Cardiac muscle cell (in vitro differentiated cells and primary cell): ENCODE measurements around the gene FILIP1. TPM values are rescaled to one million over a fixed set of nuclear protein-coding genes. Genes with fewer than 3 reads are reported as not detected.
A peak's percentile ranks its signal among the peaks of the same experiment; 100 is the strongest.

Experiments used
- DNase-seq, 2 donors: peaks; one replicate each; pipeline versions ENCODE4 v3.0.0 to v3.0.0-alpha.2; 2010 to 2017; ENCODE audit warnings: low read depth in 1 of 2, low spot score in 1 of 2
- H3K27ac ChIP-seq: fragments of 200-600 bp; sonication (generic); 2 replicates; pipeline ENCODE4 v1.5.1; 2016
- H3K27me3 ChIP-seq: fragments of 200-600 bp; sonication (generic); 2 replicates; pipeline ENCODE4 v1.6.0; 2016; ENCODE audit warnings: control low read depth
- H3K36me3 ChIP-seq: fragments of 200-600 bp; sonication (generic); 2 replicates; pipeline ENCODE4 v1.5.1; 2016; ENCODE audit warnings: control low read depth
- H3K4me1 ChIP-seq: fragments of 200-600 bp; sonication (generic); 2 replicates; pipeline ENCODE4 v1.8.1; 2017; ENCODE audit warnings: low read depth, mild to moderate bottlenecking, mixed run types
- H3K4me3 ChIP-seq: fragments of 200-600 bp; sonication (generic); 2 replicates; pipeline ENCODE4 v1.5.1; 2016; ENCODE audit warnings: mild to moderate bottlenecking
- H3K9me3 ChIP-seq: fragments of 200-600 bp; sonication (generic); 2 replicates; pipeline ENCODE4 v1.5.1; 2017; ENCODE audit warnings: low read depth, mild to moderate bottlenecking, control low read depth
- polyA plus RNA-seq: library from polyadenylated mRNA; unstranded; fragments of >200 nt; fragmentation: Nextera tagmentation; extraction: Ambion mirVana; gene quantifications from 2 replicates; pipeline ENCODE4 v1.2.1, GENCODE V29; 2016
- total RNA-seq: library from RNA; depleted of rRNA; stranded (reverse); fragments of >200 nt; gene quantifications from 2 replicates; pipeline ENCODE4 v1.2.3, GENCODE V29; 2016
- TF ChIP-seq, protein P1 (sequence below): IDR thresholded peaks from 2 replicates; pipeline ENCODE4 v1.5.1; 2012; ENCODE audit warnings: low read depth, mild to moderate bottlenecking, low read length

Gene FILIP1
- total and polyA plus RNA-seq, 2 experiments from 2014 or later: 64.8 to 107 TPM

DNA sequence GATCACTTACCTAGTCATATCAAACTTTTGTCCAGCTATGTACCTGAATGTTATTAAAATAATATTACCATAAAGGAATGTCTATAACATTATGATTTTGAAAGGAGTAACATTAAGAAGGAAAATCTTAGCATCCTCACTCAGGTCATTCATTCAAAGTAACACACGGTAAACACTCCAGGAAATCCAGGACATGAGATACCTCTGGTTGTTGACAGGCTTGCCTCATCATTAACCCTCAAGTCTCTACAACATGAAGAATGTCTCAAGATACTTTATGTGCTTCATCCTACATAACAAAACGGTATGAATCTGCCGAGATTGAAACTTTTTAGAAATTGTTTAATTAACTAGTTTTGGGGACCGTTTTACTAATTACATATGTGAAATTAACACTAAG lies 690 bp upstream of the FILIP1 start:
- Histone ChIP-seq H3K4me3 (peak overlapping the region; percentile 64), H3K4me1 (peaks cover 31% of the 10 kb centered on the region), H3K36me3 (no peaks in the 10 kb centered on the region), H3K27ac (peak overlapping the region; percentile 98), H3K27me3 (no peaks in the 10 kb centered on the region), H3K9me3 (no peaks in the 10 kb centered on the region)
- no peak for DNase-seq
- TF ChIP-seq, protein P1, sequence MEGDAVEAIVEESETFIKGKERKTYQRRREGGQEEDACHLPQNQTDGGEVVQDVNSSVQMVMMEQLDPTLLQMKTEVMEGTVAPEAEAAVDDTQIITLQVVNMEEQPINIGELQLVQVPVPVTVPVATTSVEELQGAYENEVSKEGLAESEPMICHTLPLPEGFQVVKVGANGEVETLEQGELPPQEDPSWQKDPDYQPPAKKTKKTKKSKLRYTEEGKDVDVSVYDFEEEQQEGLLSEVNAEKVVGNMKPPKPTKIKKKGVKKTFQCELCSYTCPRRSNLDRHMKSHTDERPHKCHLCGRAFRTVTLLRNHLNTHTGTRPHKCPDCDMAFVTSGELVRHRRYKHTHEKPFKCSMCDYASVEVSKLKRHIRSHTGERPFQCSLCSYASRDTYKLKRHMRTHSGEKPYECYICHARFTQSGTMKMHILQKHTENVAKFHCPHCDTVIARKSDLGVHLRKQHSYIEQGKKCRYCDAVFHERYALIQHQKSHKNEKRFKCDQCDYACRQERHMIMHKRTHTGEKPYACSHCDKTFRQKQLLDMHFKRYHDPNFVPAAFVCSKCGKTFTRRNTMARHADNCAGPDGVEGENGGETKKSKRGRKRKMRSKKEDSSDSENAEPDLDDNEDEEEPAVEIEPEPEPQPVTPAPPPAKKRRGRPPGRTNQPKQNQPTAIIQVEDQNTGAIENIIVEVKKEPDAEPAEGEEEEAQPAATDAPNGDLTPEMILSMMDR: no peak

DNA sequence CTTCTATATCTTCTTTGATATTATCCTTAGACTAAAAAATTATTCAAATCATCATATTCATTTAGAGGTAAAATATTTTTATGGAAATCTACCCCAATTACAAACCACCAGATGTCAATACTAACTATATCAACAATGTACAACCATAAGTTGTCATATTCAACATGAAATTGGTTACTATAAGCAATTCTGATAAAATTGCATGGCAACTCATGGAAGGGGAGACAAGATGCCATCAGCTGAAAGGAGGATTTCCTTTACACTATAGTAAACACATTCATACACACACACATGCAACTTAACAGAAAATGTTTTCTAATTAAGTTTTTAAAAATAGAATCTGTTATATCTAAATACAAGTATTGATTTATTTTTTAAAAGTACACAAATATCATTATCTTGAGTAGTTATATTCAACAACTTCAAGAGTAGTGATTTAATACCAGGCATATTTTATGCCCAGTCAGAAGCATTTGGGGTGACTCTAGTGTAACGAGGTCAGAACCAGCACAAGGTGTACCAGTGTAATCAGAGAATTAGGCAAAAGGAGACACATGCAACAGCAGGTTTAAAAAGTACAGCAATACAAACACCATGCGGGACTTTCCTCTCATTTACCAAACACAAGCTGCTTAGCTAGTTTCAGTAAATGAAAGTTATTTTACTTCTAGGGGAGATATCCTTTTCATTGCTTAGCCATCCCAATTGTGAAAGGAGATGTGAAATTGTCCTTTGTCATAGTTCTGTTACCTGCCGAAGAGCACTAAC lies 1.0 kb downstream of the FILIP1 start:
- TF ChIP-seq, protein P1: no peak
- Histone ChIP-seq H3K4me3 (peak overlapping the region; percentile 64), H3K27ac (peak overlapping the region; percentile 98), H3K9me3 (no peaks in the 10 kb centered on the region), H3K4me1 (peaks cover 35% of the 10 kb centered on the region), H3K36me3 (no peaks in the 10 kb centered on the region), H3K27me3 (no peaks in the 10 kb centered on the region)
- no peak for DNase-seq

DNA sequence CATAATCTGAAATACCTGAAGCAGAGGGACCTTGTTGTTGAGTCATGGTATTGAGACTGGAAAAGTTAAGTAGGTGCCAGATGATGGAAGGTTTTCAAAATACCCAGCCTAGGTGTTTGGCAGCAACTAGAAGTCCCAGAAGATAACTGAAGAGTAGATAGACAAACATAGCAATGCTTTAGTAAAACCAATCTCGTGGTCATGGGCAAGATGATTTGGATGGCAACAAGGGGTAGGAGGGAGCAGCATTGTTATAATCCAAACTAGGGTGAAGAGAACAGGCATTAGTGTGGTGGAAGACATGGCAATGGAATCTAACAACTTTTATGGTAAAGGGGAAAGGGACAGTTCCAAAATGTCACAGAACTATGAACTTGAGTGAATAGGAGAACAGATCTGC lies 2.3 kb downstream of the FILIP1 start:
- Histone ChIP-seq H3K27me3 (no peaks in the 10 kb centered on the region), H3K27ac (peak overlapping the region; percentile 98), H3K9me3 (no peaks in the 10 kb centered on the region), H3K36me3 (peaks cover 3% of the 10 kb centered on the region), H3K4me1 (peaks cover 42% of the 10 kb centered on the region), H3K4me3 (peak overlapping the region; percentile 64)
- peak in 1 of 2 donors; percentile 70 for DNase-seq
- TF ChIP-seq, protein P1: no peak

DNA sequence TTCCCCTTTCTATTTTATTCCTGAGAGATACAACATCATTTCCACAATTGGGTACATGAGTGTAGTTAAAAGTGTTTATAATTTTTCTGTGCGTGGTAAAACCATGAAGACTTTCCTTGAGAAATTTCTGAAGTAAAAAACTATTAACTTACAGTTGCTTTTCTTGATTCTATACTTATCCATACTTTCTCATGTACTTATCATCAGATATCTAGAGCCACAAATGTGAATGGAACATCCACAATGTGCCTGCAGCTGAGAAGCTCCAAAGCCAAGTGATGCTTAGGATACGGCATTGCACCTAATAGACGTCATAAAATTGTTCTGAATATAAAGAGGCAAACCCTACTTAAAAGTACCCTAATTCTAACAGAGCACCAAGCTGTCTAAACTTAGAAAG lies 2.9 kb downstream of the FILIP1 start:
- H3K4me1 ChIP-seq: peaks cover 38% of the 10 kb centered on the region
- no peaks in the 10 kb centered on the region for H3K27me3 ChIP-seq
- DNase-seq: no peak
- H3K9me3 ChIP-seq: no peaks in the 10 kb centered on the region
- H3K4me3 ChIP-seq: peak overlapping the region; percentile 64
- TF ChIP-seq, protein P1: no peak
- H3K27ac ChIP-seq: peak overlapping the region; percentile 98
- H3K36me3 ChIP-seq: peaks cover 3% of the 10 kb centered on the region

DNA sequence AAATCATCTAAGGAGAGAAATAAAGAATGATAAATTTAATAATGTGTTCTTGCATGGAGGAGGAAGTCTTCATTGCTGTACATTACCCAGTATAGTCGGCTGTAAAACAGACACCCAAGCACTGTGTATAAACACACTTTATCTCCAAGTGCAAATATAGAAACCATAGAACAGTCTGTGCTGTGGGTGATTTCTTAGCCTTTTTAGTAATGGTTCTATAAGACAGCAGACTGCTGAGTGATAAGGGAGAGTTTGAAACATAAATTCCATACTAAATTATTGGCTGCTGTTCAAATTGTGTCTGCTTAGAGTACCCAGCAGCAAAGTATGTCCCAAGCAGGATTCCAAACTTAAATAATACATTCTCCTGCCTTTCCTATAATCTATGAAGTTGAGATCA lies 4.6 kb downstream of the FILIP1 start:
- Histone ChIP-seq H3K36me3 (peaks cover 3% of the 10 kb centered on the region), H3K27ac (peak overlapping the region; percentile 98), H3K4me1 (peaks cover 39% of the 10 kb centered on the region), H3K9me3 (no peaks in the 10 kb centered on the region), H3K27me3 (no peaks in the 10 kb centered on the region), H3K4me3 (peak overlapping the region; percentile 64)
- TF ChIP-seq, protein P1: no peak
- DNase-seq: peak in 1 of 2 donors; percentile 71
